Right hindlimb (tissue), 1 donor: ENCODE data around the gene PELO.

Source experiments
- DNase-seq: peaks from one replicate; pipeline ENCODE4 v3.0.0-alpha.2; 2018

PELO gene

GRCh38 chr5:52834320-52834719 is 46.6 kb downstream of the PELO start:
- DNase-seq: no peak

GRCh38 chr5:52837068-52837467 is 49.4 kb downstream of the PELO start:
- no peak for DNase-seq
